Measurements from ENCODE around the gene PTPRJ. TPM values are rescaled to one million over a fixed set of nuclear protein-coding genes. Genes with fewer than 3 reads are reported as not detected.

Gene PTPRJ
- 30.6 to 43.4 TPM (median 41.5 TPM) in 5 replicates for total RNA-seq (2022; extraction: Qiagen RNA extraction; ENCODE audit: low read depth)

GRCh38 chr11:47980088-47980906 is at the start of gene PTPRJ:
PTPRJ (plus strand) TSS chr11:47980559; CDS start chr11:47980913, 354 bp downstream.

GRCh38 chr11:48216510-48216909 is 236.2 kb downstream of the PTPRJ start, which contains the start of gene OR4B1:
OR4B1 (plus strand) TSS chr11:48216810; CDS start chr11:48216810, 0 bp downstream.

Other genes with a start within 250 kb of the PTPRJ start
- 46.0 to 67.8 TPM (median 57.4 TPM) in 5 replicates for gene FNBP4, start 213.2 kb upstream of the PTPRJ start, total RNA-seq (2022; extraction: Qiagen RNA extraction; ENCODE audit: low read depth)
- 23.0 to 31.7 TPM (median 29.7 TPM) in 5 replicates for gene NUP160, start 132.2 kb upstream of the PTPRJ start, total RNA-seq (2022; extraction: Qiagen RNA extraction; ENCODE audit: low read depth)
- not detected in 5 replicates for gene OR4B1, start 236.3 kb downstream of the PTPRJ start, total RNA-seq (2022; extraction: Qiagen RNA extraction; ENCODE audit: low read depth)

Measured in A549 treated with RU486 at 1 μM for 4 hours (cell line).